Central memory CD4-positive, alpha-beta T cell (primary cell): ENCODE data around the gene AHCYL1.

Source experiments
- DNase-seq: peaks from one replicate; pipeline ENCODE4 v3.0.0; 2022

The AHCYL1 gene

DNA sequence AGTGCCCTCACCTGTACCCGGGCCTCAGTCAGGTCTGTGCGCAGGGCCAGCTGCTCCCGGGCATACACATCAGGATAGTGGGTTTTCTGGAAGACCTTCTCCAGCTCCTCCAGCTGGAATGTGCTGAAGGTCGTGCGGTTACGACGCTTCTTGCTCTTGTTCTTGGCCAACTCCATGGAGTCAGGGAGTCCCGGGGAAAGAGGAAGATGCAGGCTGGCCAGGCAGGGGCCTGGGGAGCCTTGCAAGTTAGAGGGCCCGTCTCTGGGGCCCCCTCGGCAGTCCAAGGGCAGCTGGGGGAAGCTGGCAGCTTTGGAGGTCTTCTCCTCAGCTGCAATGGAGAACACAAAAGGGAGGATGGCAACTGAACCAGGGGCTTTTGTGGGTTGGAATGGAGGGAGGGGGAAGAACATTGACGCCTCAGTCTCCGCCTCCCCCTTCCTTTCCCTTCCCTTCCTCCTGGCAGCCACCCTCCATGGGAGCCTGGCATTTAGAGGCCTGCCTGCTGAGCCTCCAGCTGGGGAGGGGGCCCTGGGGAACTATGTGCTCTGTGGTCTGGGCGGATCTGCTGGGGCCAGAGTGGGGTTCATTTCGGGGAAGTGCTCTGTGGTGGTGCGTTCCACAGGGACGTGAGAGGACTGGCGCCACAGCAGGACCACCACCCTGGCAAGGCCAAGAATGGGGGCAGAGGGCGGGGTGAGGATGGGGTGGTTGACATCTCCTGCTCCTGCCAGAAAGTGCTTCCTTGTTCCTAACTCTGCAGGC is 80.2 kb downstream of the AHCYL1 start:
- no peak for DNase-seq

DNA sequence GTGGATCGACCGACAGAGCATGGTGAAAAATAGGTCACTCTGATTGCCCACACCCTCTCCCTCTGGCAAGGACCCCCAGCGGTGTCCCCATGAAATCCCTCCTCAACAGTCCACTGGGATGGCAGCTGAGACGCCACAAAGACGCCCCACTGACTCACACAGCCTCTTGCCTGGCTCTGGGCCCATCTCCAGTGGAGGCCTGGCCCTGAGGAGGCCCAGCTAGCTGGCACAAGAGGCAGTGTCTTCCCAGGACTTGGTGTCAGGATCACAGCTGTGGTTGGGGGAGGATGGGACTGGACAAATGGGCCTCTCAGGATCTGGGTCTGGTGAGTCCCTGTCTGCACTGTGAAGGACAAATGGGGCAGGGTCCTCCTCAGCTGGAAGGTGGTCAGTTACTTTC is 81.3 kb downstream of the AHCYL1 start:
- no peak for DNase-seq

GRCh38 chr1:110067479-110067892 is 82.9 kb downstream of the AHCYL1 start:
- DNase-seq, result no peak

GRCh38 chr1:110067893-110068645 is 83.5 kb downstream of the AHCYL1 start:
- no peak for DNase-seq

GRCh38 chr1:110068646-110069403 is 84.3 kb downstream of the AHCYL1 start:
- no peak for DNase-seq

DNA sequence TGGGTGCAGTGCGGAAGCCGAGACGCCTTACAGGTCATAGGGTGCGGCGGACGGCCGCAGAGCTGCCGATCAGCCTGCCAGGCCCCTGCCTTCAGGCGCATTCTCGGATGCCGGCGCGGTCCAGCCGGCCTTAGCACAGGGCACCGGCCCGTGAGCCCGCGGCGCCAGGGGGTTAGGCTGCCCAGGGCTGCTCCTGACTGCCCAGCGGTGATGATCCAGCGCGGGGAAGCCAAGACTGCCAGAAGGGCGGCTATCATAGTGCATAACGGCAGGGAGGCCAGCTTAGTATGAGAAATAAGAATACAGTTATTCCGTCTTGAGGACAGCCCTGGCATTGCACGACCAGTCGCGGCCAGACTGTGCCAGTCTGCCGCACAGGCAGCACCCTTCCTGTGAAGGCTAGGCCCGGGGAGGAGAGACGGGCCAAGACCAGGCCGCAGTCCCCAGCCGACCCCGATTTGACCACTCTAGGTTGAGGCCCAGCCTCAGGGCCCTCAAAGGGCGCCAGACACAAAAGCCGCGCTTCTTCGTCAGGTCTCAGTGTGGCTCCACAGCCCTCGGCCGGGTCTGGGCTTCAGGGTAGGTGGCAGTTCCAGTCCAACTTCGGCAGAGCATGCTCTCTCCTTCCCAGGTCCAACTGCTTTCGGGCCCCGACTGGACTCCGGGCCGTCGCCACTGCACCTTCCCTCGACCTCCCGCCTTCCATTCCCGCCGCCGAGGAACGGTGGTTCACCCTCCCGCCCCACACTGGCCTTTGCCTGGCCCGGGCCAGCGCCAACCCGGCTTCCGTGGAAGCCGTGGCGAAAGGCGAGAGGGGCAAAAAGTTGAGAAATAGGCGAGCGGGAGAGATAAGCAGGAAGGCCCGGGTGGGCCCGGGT is 85.1 kb downstream of the AHCYL1 start:
- no peak for DNase-seq

DNA sequence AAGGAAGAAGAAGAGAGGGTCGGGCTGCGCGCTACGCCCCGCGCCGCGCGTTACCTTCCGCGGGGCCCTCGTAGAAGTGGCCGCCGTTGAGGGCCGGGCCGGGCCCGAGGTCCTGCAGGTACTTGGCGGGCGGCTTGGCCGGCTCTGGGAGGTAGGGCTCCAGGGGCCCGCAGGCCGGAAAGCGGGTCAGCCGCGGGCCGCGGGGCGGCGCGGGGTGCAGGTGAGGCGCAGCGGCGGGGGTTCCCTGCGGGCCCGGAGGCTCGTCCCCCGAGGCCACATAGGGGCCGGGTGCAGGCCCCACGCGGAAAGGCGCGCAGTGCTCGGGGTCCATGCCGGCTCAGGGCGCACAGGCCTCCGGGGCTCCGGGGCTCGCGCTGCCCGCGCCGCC is 85.7 kb downstream of the AHCYL1 start:
- no peak for DNase-seq

GRCh38 chr1:110070671-110071242 is 86.2 kb downstream of the AHCYL1 start, which contains the start of gene ALX3:
ALX3 (minus strand) TSS chr1:110070672; CDS start chr1:110070612, 60 bp downstream.
- DNase-seq, result no peak
